HEK293T (cell line): ENCODE results near the gene PPIL4.

Experiments used
- CTCF ChIA-PET: fragments of 350-600 bp; formaldehyde crosslinking; extraction: SDS; loops from one replicate; lab custom pipeline; 2021; ENCODE audit warnings: antibody characterized with exemption, inconsistent platforms; lab: Yijun Ruan, JAX
- POLR2A ChIA-PET: fragments of 350-600 bp; formaldehyde crosslinking; extraction: SDS; loops from one replicate; lab custom pipeline; 2020; ENCODE audit warnings: antibody characterized with exemption, inconsistent platforms; lab: Yijun Ruan, JAX
- DNase-seq: peaks from one replicate; pipeline ENCODE4 v3.0.0; 2012; ENCODE audit warnings: mixed read lengths; ENCODE audit errors: extremely low spot score
- ARNT ChIP-seq: fragments of 450-650 bp; IDR thresholded peaks from 2 replicates; pipeline ENCODE4 v1.6.1; 2017; ENCODE audit warnings: mild to moderate bottlenecking
- BHLHE40 ChIP-seq: fragments of 450-650 bp; IDR thresholded peaks from 2 replicates; pipeline ENCODE4 v1.6.1; 2016; ENCODE audit warnings: mild to moderate bottlenecking, moderate library complexity, borderline replicate concordance
- CTBP1 ChIP-seq: fragments of 450-650 bp; IDR thresholded peaks from 2 replicates; pipeline ENCODE4 v1.6.1; 2016; ENCODE audit warnings: borderline replicate concordance
- ELF4 ChIP-seq: fragments of 450-650 bp; IDR thresholded peaks from 2 replicates; pipeline ENCODE4 v1.6.1; 2017; ENCODE audit warnings: antibody characterized with exemption
- FOXA1 ChIP-seq: fragments of 450-650 bp; IDR thresholded peaks from 2 replicates; pipeline ENCODE4 v1.6.1; 2016; ENCODE audit warnings: mild to moderate bottlenecking
- FOXK2 ChIP-seq: fragments of 450-650 bp; IDR thresholded peaks from 2 replicates; pipeline ENCODE4 v1.6.1; 2016; ENCODE audit warnings: mild to moderate bottlenecking
- FOXM1 ChIP-seq: fragments of 450-650 bp; IDR thresholded peaks from 2 replicates; pipeline ENCODE4 v1.6.1; 2017; ENCODE audit warnings: mild to moderate bottlenecking, borderline replicate concordance
- HDGF ChIP-seq: fragments of 450-650 bp; IDR thresholded peaks from 2 replicates; pipeline ENCODE4 v1.6.1; 2017; ENCODE audit warnings: antibody characterized with exemption, borderline replicate concordance
- L3MBTL2 ChIP-seq: fragments of 450-650 bp; conservative IDR thresholded peaks from 2 replicates; pipeline ENCODE4 v1.6.1; 2016; ENCODE audit warnings: mild to moderate bottlenecking
- LEF1 ChIP-seq: fragments of 450-650 bp; IDR thresholded peaks from 2 replicates; pipeline ENCODE4 v1.6.1; 2017; ENCODE audit warnings: mild to moderate bottlenecking, borderline replicate concordance
- NFRKB ChIP-seq: fragments of 450-650 bp; IDR thresholded peaks from 2 replicates; pipeline ENCODE4 v1.6.1; 2016; ENCODE audit warnings: mild to moderate bottlenecking, moderate library complexity
- SP1 ChIP-seq: fragments of 450-650 bp; IDR thresholded peaks from 2 replicates; pipeline ENCODE4 v1.6.1; 2017
- SUZ12 ChIP-seq: fragments of 450-650 bp; IDR thresholded peaks from 2 replicates; pipeline ENCODE4 v1.6.1; 2016; ENCODE audit warnings: mild to moderate bottlenecking
- TARDBP ChIP-seq: fragments of 450-650 bp; IDR thresholded peaks from 2 replicates; pipeline ENCODE4 v1.6.1; 2016
- ZNF384 ChIP-seq: fragments of 450-650 bp; IDR thresholded peaks from 2 replicates; pipeline ENCODE4 v1.6.1; 2016
- TF ChIP-seq, protein P1 (sequence below): fragments of 450-650 bp; IDR thresholded peaks from 2 replicates; pipeline ENCODE4 v1.6.1; 2016

The PPIL4 gene

DNA sequence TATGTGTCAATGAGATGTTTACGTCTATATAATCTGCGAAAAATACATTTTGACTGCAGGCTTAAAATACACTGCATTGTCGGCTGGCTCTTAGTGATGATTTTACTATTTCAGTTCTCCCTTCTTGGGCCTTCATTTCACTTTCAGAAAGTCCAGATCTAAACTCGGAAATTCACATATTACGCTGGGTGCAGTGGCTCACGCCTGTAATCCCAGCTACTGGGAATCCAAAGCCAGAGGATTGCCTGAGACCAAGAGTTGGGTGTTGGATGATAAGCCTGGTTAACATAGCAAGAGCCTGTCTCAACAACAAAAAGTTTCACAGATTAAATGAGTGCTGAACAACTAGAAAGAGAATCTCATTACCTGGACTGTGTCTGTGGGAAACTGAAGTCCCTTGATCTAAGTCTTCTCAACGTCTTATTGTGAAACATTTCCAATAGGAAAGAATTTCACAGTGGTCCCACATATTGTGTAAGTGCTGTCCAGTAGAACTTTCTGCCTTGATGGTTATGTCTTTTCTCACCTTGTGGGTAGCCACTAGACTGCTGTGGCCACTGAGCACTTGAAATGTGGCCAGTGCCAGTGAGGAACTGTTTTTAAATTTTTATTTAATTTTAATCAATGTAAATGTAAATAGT, 22.2 kb upstream of the PPIL4 start:
- ChIA-PET CTCF (no interaction called here), POLR2A (no interaction called here)
- no peak for TF ChIP-seq TARDBP
- TF ChIP-seq NFRKB = no peak
- no peak for TF ChIP-seq LEF1
- TF ChIP-seq BHLHE40 = no peak
- DNase-seq = no peak

DNA sequence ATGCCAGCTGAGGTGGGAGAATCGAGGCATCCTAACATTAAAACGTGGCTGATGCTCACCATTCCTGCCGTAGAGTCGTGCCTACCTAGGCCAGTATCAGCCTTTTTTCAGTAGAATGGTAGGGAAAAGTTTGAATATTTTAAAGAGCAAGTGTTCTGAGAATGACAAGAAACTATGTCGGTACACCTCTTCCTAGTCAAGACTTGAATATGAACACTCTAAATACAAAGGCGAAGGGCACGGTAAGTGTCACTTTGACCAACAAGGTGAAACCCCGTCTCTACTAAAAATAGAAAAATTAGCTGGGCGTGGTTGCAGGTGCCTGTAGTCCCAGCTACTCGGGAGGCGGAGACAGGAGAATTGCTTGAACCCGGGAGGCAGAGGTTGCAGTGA, 21.3 kb upstream of the PPIL4 start:
- no peak for DNase-seq
- ChIA-PET POLR2A (no interaction called here), CTCF (no interaction called here)
- TF ChIP-seq LEF1 (no peak), SP1 (no peak), NFRKB (no peak), SUZ12 (no peak), FOXK2 (no peak), ZNF384 (no peak), HDGF (no peak), L3MBTL2 (no peak), ELF4 (no peak), CTBP1 (no peak)
- TF ChIP-seq, protein P1, sequence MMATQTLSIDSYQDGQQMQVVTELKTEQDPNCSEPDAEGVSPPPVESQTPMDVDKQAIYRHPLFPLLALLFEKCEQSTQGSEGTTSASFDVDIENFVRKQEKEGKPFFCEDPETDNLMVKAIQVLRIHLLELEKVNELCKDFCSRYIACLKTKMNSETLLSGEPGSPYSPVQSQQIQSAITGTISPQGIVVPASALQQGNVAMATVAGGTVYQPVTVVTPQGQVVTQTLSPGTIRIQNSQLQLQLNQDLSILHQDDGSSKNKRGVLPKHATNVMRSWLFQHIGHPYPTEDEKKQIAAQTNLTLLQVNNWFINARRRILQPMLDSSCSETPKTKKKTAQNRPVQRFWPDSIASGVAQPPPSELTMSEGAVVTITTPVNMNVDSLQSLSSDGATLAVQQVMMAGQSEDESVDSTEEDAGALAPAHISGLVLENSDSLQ = no peak

DNA sequence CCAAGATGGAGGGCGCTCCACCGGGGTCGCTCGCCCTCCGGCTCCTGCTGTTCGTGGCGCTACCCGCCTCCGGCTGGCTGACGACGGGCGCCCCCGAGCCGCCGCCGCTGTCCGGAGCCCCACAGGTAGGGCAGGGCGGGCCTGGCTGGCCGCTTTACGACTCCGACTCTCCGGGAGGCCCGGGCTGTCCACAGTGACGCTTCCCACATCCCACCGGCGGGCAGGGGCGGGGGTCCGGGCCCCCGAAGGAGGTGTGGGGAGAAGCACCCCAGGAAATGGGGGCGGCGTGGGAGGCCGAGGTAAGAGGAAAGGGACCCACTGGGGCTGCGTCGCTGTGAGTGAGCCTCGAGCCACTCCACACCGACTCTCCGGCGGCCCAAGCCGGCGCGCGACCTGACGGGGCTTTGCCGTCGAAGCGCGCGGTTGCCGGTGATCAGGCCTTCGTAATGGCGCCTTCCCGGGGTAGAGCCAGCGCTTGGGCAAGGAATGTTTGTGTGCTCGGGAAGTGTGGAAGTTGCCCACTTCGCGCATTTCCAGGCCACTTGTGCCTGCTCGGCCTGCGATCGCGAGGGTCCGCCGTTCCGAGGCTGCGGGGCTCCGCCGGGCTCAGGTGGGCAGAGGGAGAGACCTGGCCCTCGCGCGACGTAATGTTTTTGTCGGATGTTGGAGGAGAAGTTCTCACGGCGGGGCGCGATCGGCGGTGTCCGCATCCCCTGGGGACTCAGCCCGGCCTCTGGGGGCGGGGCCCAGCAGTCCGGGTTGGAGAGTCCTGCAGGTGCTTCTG, 20.8 kb upstream of the PPIL4 start:
- ChIA-PET CTCF (no interaction called here), POLR2A (interaction anchor here (0.6 to 1.8 kb wide), 9 partner anchors 9 to 151 kb away, joined by 3 to 16 read pairs (median 3); partner anchors contain the start of genes LATS1 and PPIL4)
- no peak for TF ChIP-seq BHLHE40
- TF ChIP-seq L3MBTL2 = peak; percentile 75
- DNase-seq = peak; percentile 47

DNA sequence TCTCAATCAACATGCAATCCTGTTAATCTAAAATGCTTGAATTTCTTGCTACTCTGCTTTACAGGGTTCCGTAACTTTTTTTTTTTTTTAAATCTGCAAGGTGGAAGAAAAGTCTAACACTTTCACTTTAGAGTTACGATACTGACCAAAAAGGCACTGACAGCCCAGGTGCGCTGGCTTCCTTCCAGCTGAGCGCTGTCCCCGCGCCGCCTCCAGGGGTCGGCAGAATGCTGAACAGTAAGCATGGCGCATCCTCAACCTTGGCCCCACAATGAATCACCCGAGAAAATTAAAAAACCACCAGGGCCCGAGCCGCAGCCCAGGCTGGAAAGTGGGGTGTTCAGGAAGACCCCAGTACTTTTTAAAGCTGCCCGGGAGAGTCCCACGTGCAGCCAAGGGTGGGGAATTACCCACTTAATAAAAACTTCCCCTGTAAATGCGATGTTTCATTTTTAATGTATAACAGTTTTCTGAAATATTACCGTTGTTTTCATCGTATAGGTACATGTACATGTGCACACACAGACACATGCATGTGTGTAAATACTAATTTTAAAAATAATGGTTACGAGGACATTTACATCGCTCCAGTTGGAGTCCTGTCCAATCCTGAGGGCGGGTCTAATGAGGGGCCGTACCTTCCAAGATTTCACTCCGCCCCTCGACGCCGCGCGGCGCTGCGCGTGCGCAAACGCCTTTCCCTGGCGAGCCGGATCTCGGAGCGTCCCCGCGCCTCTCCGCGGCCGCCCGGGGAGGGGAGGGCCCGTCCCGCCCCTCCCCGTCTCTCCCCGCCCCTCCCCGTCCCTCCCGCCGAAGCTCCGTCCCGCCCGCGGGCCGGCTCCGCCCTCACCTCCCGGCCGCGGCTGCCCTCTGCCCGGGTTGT, 19.9 kb upstream of the PPIL4 start, which contains the start of gene GINM1:
GINM1 (plus strand) TSS at position 849 of the 883 bp plus-strand sequence. CDS start 40 bp downstream, outside the sequence.
- DNase-seq = peak; percentile 99
- ChIA-PET POLR2A (interaction anchor here (0.6 to 1.8 kb wide), 10 partner anchors 10 to 184 kb away, joined by 3 to 16 read pairs (median 3); partner anchors contain the start of genes LATS1 and PPIL4), CTCF (interaction anchor here (0.6 kb wide), 2 partner anchors 10 to 64 kb away, joined by 3 read pairs; no protein-coding TSS in a partner anchor)
- TF ChIP-seq L3MBTL2 (peak; percentile 65; the same call in 1 of the 2 replicates), CTBP1 (no peak; the same call in 1 of the 2 replicates)
- TF ChIP-seq, protein P1 = no peak

DNA sequence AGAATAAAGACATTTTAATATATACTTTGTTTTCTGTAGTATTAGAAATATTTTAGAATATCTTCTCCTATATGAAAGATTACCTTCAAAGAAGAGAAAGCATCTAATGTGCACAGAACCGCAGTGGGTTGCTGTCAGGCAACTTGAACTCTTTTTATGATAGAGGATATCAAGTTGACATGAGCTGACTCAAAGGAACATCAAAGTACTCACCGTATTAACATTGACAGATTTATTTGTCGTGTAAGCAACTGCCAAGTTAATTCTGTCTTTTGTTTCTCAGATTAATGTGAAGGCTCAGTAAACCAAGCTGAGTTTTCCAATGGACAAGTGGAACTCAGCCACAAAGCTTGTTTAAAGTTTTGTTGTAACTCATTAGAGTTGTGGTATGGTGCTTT, 18.1 kb upstream of the PPIL4 start:
- no peak for TF ChIP-seq FOXK2
- TF ChIP-seq, protein P1 = peak; percentile 66
- POLR2A ChIA-PET = interaction anchor here (1.4 to 1.9 kb wide), 2 partner anchors 18 to 154 kb away, joined by 5 to 8 read pairs; partner anchors contain the start of genes LATS1 and PPIL4
- CTCF ChIA-PET = interaction anchor here (1.2 kb wide), 1 partner anchor 16 kb away, joined by 5 read pairs; no protein-coding TSS in a partner anchor
- DNase-seq = no peak

DNA sequence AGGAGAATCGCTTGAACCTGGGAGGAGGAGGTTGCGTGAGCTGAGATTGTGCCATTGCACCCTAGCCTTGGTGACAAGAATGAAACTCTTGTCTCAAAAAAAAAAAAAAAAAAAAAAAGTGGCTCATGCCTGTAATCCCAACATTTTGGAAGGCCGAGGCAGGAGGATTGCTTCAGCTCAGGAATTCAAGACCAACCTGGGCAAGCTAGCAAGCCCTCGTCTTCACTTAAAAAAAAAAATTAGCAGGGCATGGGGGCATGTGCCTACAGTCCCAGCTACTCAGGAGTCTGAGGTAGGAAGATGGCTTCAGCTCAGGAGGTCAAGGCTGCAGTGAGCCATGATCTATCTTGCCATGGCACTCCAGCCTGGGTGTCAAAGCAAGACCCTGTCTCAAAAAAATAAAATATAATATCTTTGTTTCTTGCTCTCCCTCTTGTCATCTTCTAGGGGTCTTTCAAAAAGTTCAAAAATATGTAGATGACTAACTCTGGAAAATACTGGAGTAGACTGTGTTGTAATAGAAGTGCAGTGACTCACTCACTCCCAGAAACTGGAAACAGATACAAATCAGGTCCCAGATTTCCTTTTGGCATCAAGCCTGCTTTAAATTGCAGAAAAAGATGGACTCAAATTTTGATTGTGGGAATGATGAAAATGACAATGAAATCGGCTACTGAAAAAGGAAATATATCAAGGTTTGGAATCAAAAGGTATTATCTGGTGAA, 17.5 kb upstream of the PPIL4 start:
- POLR2A ChIA-PET = interaction anchor here (1.4 to 1.9 kb wide), 2 partner anchors 18 to 154 kb away, joined by 5 to 8 read pairs; partner anchors contain the start of genes LATS1 and PPIL4
- CTCF ChIA-PET = interaction anchor here (1.2 kb wide), 1 partner anchor 16 kb away, joined by 5 read pairs; no protein-coding TSS in a partner anchor
- TF ChIP-seq, protein P1 = no peak
- TF ChIP-seq CTBP1 (no peak), HDGF (no peak), BHLHE40 (no peak), FOXK2 (no peak), LEF1 (no peak), SP1 (no peak), TARDBP (no peak), FOXM1 (no peak), ARNT (no peak), FOXA1 (no peak), SUZ12 (no peak)
- DNase-seq = no peak
